KMS-11 (cell line): ENCODE data around the gene MACC1.

Experiments used
- H2AFZ ChIP-seq: fragments of 200-600 bp; sonication (generic); 2 replicates; pipeline ENCODE4 v1.6.1; 2016; ENCODE audit warnings: antibody characterized with exemption, mixed run types, low read depth
- H3K27ac ChIP-seq: fragments of 200-600 bp; sonication (generic); 2 replicates; pipeline ENCODE4 v1.6.1; 2016; ENCODE audit warnings: mild to moderate bottlenecking, mixed run types
- H3K27me3 ChIP-seq: fragments of 200-600 bp; sonication (generic); 2 replicates; pipeline ENCODE4 v1.6.1; 2017; ENCODE audit warnings: mild to moderate bottlenecking, low read depth, mixed run types, moderate library complexity; ENCODE audit not compliant: insufficient read depth
- H3K36me3 ChIP-seq: fragments of 200-600 bp; sonication (generic); 2 replicates; pipeline ENCODE4 v1.6.1; 2017; ENCODE audit warnings: mild to moderate bottlenecking, mixed run types; ENCODE audit not compliant: insufficient read depth
- H3K4me1 ChIP-seq: fragments of 200-600 bp; sonication (generic); 2 replicates; pipeline ENCODE4 v1.6.1; 2016; ENCODE audit warnings: mild to moderate bottlenecking, low read depth, mixed run types; ENCODE audit not compliant: poor library complexity, severe bottlenecking
- H3K4me2 ChIP-seq: fragments of 200-600 bp; sonication (generic); 2 replicates; pipeline ENCODE4 v1.7.0; 2016; ENCODE audit warnings: mild to moderate bottlenecking, mixed run types
- H3K4me3 ChIP-seq: fragments of 200-600 bp; sonication (generic); IDR thresholded peaks from 2 replicates; pipeline ENCODE4 v1.6.1; 2017; ENCODE audit warnings: low read depth, low read length, mixed read lengths; ENCODE audit not compliant: insufficient read depth
- H3K79me2 ChIP-seq: fragments of 200-600 bp; sonication (generic); 2 replicates; pipeline ENCODE4 v1.6.1; 2016; ENCODE audit warnings: low read depth, mixed run types; ENCODE audit not compliant: insufficient read depth
- H3K9ac ChIP-seq: fragments of 200-600 bp; sonication (generic); 2 replicates; pipeline ENCODE4 v1.6.1; 2016; ENCODE audit warnings: mild to moderate bottlenecking, mixed run types
- H4K20me1 ChIP-seq: fragments of 200-600 bp; sonication (generic); 2 replicates; pipeline ENCODE4 v1.6.1; 2016; ENCODE audit warnings: mild to moderate bottlenecking, mixed run types; ENCODE audit not compliant: insufficient read depth
- CTCF ChIP-seq: fragments of 200-600 bp; sonication (generic); conservative IDR thresholded peaks from 2 replicates; pipeline ENCODE4 v1.6.1; 2017; ENCODE audit warnings: low read depth, mild to moderate bottlenecking, antibody characterized with exemption, low read length, moderate library complexity, mixed read lengths

MACC1 gene

GRCh38 chr7:20153999-20154398, 63.2 kb downstream of the MACC1 start:
- H3K9ac ChIP-seq: no peak overlapping the region
- H3K27me3 ChIP-seq: no peaks in the 10 kb centered on the region
- H3K4me2 ChIP-seq: no peak overlapping the region
- TF ChIP-seq CTCF: no peak
- no peak overlapping the region for H2AFZ ChIP-seq
- no peak overlapping the region for H3K4me3 ChIP-seq
- H3K27ac ChIP-seq: no peak overlapping the region
- H4K20me1 ChIP-seq: no peaks in the 10 kb centered on the region
- no peaks in the 10 kb centered on the region for H3K36me3 ChIP-seq
- no peaks in the 10 kb centered on the region for H3K79me2 ChIP-seq
- H3K4me1 ChIP-seq: peaks cover 3% of the 10 kb centered on the region

- no peaks in the 10 kb centered on the region for H3K4me1 ChIP-seq
- H2AFZ ChIP-seq: no peak overlapping the region
- H3K79me2 ChIP-seq: no peaks in the 10 kb centered on the region
- no peak overlapping the region for H3K9ac ChIP-seq
- H3K27me3 ChIP-seq: no peaks in the 10 kb centered on the region
- H4K20me1 ChIP-seq: no peaks in the 10 kb centered on the region
- no peak overlapping the region for H3K27ac ChIP-seq
- no peak overlapping the region for H3K4me3 ChIP-seq
- no peak overlapping the region for H3K4me2 ChIP-seq
- no peak for TF ChIP-seq CTCF
- no peaks in the 10 kb centered on the region for H3K36me3 ChIP-seq
Observed at GRCh38 chr7:20153567-20153966, 63.6 kb downstream of the MACC1 start.

- Histone ChIP-seq H3K27ac (no peak overlapping the region), H3K9ac (no peak overlapping the region), H3K36me3 (no peaks in the 10 kb centered on the region), H3K27me3 (no peaks in the 10 kb centered on the region), H3K4me1 (no peaks in the 10 kb centered on the region), H2AFZ (no peak overlapping the region), H4K20me1 (no peaks in the 10 kb centered on the region), H3K4me2 (no peak overlapping the region), H3K79me2 (no peaks in the 10 kb centered on the region), H3K4me3 (no peak overlapping the region)
- no peak for TF ChIP-seq CTCF
Observed at GRCh38 chr7:20152511-20152910, 64.7 kb downstream of the MACC1 start.

- Histone ChIP-seq H3K36me3 (no peaks in the 10 kb centered on the region), H3K9ac (no peak overlapping the region), H4K20me1 (no peaks in the 10 kb centered on the region), H3K4me2 (no peak overlapping the region), H3K4me1 (peaks cover 6% of the 10 kb centered on the region), H3K27me3 (no peaks in the 10 kb centered on the region), H3K4me3 (no peak overlapping the region), H3K79me2 (no peaks in the 10 kb centered on the region), H2AFZ (no peak overlapping the region), H3K27ac (no peak overlapping the region)
- no peak for TF ChIP-seq CTCF
Observed at GRCh38 chr7:20151708-20152456, 65.3 kb downstream of the MACC1 start.
